Stimulated activated naive CD8-positive, alpha-beta T cell treated with anti-CD3 and anti-CD28 coated beads, Interleukin-15, amount 100 ng/mL, for 72 hours (primary cell): ENCODE data around the gene HK3.

Experiments used
- ATAC-seq: fragments of 150-1000 bp; cut with Tn5 transposase; 2 replicates; pipeline ENCODE4 v1.10.0; 2021; ENCODE audit warnings: mild to moderate bottlenecking, moderate library complexity
- DNase-seq, 2 donors: peaks; one replicate each; pipeline ENCODE4 v3.0.0; 2021 to 2022
- H3K27ac Mint-ChIP-seq, 2 donors: one replicate each; pipeline ENCODE4 v1.8.0; 2022; ENCODE audit warnings: mild to moderate bottlenecking in 2 of 2, mixed read lengths in 2 of 2, moderate library complexity in 2 of 2
- H3K27me3 Mint-ChIP-seq: one replicate; pipeline ENCODE4 v1.8.0; 2022; ENCODE audit warnings: mixed read lengths
- H3K4me1 Mint-ChIP-seq: one replicate; pipeline ENCODE4 v1.8.0; 2022; ENCODE audit warnings: mild to moderate bottlenecking, mixed read lengths
- H3K4me3 Mint-ChIP-seq, 2 donors: one replicate each; pipeline ENCODE4 v1.8.0; 2022; ENCODE audit warnings: mild to moderate bottlenecking in 2 of 2, mixed read lengths in 2 of 2, moderate library complexity in 1 of 2
- H3K9me3 Mint-ChIP-seq, 2 donors: one replicate each; pipeline ENCODE4 v1.8.0; 2022; ENCODE audit warnings: mixed read lengths in 2 of 2

HK3 gene, protein sequence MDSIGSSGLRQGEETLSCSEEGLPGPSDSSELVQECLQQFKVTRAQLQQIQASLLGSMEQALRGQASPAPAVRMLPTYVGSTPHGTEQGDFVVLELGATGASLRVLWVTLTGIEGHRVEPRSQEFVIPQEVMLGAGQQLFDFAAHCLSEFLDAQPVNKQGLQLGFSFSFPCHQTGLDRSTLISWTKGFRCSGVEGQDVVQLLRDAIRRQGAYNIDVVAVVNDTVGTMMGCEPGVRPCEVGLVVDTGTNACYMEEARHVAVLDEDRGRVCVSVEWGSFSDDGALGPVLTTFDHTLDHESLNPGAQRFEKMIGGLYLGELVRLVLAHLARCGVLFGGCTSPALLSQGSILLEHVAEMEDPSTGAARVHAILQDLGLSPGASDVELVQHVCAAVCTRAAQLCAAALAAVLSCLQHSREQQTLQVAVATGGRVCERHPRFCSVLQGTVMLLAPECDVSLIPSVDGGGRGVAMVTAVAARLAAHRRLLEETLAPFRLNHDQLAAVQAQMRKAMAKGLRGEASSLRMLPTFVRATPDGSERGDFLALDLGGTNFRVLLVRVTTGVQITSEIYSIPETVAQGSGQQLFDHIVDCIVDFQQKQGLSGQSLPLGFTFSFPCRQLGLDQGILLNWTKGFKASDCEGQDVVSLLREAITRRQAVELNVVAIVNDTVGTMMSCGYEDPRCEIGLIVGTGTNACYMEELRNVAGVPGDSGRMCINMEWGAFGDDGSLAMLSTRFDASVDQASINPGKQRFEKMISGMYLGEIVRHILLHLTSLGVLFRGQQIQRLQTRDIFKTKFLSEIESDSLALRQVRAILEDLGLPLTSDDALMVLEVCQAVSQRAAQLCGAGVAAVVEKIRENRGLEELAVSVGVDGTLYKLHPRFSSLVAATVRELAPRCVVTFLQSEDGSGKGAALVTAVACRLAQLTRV

DNA sequence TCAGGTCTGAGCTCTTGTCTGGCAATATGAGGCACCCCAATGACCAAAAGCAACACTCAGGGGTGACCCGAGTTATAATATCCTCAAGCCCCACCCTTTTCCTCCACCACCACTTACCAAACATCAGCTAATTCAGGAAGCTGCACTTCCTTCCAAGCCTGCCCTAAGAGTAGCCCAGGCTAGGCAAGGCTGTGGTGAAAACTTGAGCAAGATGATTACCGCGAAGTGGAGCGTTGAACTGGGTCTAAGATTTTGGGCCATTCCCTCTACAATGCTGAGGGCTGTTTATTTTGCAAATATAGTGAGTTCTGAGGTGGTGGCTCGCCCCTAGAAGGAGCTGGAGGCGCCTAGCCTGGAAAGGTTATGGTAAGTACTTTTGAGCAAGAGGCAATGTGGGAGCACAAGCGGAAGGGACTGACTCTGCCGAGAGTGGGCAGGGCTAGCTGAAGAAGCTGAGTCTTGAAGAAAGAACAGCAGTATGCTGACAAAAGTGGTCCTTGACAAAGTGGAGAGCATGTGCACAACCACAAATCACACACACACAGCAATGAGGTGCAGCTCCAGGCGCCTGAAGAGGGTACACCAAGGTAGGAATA lies at the start of gene HK3:
HK3 (minus strand) TSS at position 51 of the 596 bp plus-strand sequence. CDS start 3,187 bp downstream, outside the sequence.
- ATAC-seq (no peak), DNase-seq (no peak)
- H3K4me1 Mint-ChIP-seq: peaks cover 64% of the 10 kb centered on the region
- H3K27ac Mint-ChIP-seq: peak within 1 kb of the TSS; percentile 35 to 51
- H3K4me3 Mint-ChIP-seq: no peak within 1 kb of the TSS
- H3K27me3 Mint-ChIP-seq: peaks cover 12% of the 10 kb centered on the region
- H3K9me3 Mint-ChIP-seq: no peaks in the 10 kb centered on the region

DNA sequence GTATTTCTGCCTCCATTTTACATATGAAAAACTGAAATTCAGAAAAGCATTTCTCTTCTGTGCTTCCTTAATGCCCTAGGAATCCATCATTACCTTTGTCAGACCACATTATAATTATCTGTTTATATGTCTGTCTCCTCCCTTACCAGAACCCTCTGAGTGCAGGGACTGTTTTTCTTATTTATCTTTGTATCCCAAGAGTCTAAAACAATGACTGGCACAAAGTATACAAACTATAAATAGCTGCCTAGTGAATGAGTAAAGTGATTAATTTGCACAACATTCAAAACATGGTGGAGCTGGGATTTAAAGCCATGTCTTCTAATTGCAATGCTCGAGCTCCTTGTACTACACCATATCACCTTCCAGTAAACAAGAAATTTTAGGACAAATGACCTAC lies 49.3 kb upstream of the HK3 start:
- no peak for ATAC-seq
- Mint-ChIP-seq H3K4me1 (no peaks in the 10 kb centered on the region), H3K27ac (no peak overlapping the region), H3K27me3 (no peaks in the 10 kb centered on the region), H3K9me3 (no peaks in the 10 kb centered on the region), H3K4me3 (no peak overlapping the region)
- no peak for DNase-seq

DNA sequence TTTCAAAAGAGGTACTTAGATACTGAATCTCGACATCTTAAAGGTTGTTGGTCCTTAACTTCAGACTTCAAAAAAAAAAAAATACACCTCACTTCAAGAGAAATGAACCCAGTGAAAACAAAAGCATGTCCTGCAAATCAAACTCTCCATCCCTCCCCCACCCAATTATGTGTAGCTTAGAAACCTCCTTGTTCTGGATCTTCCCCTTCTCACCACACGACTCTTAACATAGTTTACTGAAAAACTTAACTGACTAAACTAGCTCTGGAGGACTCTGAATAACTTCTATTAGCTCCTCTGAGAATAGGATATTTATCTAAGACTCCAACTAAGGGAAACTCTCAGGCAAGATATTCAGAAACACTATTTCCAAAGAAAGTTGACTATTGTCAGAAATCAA lies 48.7 kb upstream of the HK3 start:
- ATAC-seq (no peak), DNase-seq (no peak)
- Mint-ChIP-seq H3K27me3 (no peaks in the 10 kb centered on the region), H3K9me3 (no peaks in the 10 kb centered on the region), H3K4me3 (no peak overlapping the region), H3K4me1 (no peaks in the 10 kb centered on the region), H3K27ac (peak overlapping the region in 1 of 2 donors; percentile 39)

DNA sequence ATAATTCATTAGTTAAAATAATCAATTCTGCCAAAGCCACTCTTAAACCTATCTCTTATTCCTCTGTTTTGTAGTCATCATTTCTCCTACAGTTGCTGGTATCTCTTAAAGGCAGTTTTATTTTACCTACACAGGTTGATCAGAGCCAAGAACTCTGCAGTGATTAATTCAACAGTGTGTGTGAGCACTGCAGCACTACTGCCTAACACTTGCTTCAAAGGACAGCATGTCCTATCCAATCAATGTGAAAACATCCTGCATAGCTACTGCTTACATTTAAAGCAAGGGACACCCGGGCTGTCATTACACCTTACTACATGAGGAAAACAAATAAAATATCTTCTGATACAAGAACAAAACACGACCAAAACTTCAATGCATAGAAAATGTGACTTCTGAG lies 45.1 kb upstream of the HK3 start:
- DNase-seq (no peak), ATAC-seq (peak; percentile 33)
- Mint-ChIP-seq H3K4me3 (no peak overlapping the region), H3K27me3 (no peaks in the 10 kb centered on the region), H3K4me1 (no peaks in the 10 kb centered on the region), H3K9me3 (no peaks in the 10 kb centered on the region), H3K27ac (peak overlapping the region in 1 of 2 donors; percentile 73)

DNA sequence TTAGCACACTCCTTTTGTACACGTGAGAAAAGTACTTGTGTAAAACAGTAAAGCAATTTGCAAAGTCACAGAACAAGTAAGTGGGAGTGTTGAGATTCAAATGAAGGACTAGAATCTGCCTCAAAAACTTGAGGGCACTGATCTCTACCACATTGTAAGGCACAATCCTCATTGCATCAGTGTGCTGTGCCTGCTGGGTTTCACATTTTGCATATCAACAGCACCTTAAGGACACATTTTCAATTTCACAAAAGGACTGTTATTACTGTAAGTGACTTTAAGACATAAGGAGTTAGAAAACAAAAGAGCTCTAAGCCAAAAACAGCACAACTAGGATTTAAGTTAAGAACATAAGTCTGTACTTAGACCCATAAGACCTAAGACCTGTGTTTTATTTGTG lies 44.7 kb upstream of the HK3 start:
- peak; percentile 59 for ATAC-seq
- H3K27ac Mint-ChIP-seq: peak overlapping the region in 1 of 2 donors; percentile 73
- DNase-seq: no peak
- no peaks in the 10 kb centered on the region for H3K27me3 Mint-ChIP-seq
- H3K9me3 Mint-ChIP-seq: no peaks in the 10 kb centered on the region
- no peak overlapping the region for H3K4me3 Mint-ChIP-seq
- no peaks in the 10 kb centered on the region for H3K4me1 Mint-ChIP-seq

DNA sequence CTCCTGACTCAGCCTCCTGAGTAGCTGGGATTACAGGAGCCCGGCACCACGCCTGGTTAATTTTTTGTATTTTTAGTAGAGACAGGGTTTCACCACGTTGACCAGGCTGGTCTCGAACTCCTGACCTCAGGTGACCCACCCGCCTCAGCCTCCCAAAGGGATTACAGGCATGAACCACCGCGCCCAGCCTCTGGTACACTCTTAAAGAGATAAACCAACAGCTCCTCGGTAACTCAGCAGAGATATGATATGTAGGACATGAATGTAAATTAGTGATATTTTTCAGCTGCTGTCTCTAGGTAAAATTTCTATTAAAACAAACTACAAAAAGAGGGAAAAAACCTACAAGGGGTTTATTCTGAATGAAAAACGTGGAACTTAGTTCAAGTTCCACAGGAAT lies 42.8 kb upstream of the HK3 start:
- no peak overlapping the region for H3K27ac Mint-ChIP-seq
- no peak for ATAC-seq
- H3K27me3 Mint-ChIP-seq: no peaks in the 10 kb centered on the region
- H3K9me3 Mint-ChIP-seq: no peaks in the 10 kb centered on the region
- no peak overlapping the region for H3K4me3 Mint-ChIP-seq
- no peak for DNase-seq
- H3K4me1 Mint-ChIP-seq: no peaks in the 10 kb centered on the region

DNA sequence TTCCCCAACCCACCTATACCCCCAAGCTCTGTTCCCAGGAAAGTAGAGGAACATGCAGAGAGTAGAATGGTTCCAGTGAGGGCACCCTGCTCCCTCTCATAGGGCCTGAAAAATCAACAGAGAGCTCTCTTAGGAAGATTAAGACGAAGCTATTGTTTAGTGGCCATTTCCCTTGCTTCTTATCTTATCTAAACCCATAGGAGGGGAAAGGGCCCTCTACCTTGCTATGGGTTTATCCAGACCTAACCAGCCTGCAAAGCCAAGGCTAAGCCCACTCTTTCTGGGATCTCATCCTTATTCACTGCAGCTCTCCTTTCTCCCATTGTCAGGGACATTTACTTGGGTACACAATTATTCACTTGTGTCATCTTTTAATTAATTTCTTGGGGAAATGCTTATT lies 39.3 kb upstream of the HK3 start:
- no peak overlapping the region for H3K4me3 Mint-ChIP-seq
- no peaks in the 10 kb centered on the region for H3K27me3 Mint-ChIP-seq
- H3K27ac Mint-ChIP-seq: peak overlapping the region in 1 of 2 donors; percentile 15
- ATAC-seq (no peak), DNase-seq (no peak)
- no peaks in the 10 kb centered on the region for H3K9me3 Mint-ChIP-seq
- H3K4me1 Mint-ChIP-seq: peaks cover 18% of the 10 kb centered on the region

DNA sequence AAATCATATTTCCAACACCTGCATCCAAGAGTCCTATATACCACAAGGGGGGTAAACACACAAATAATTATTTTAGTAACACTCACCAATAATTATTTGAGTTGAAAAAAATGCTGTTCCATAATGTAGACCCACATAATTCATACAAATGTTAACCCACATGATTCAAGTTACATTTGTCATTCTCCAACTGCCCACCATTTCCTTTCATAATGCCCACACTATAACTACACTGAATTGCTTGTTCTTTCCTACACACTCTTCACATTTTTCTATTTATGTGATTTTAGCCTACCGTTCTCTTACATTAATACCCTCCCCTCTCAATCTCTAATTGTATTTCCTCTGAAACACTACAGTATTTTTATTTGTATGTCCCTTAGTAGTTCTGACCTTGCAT lies 35.9 kb upstream of the HK3 start:
- Mint-ChIP-seq H3K27me3 (no peaks in the 10 kb centered on the region), H3K27ac (peak overlapping the region in 1 of 2 donors; percentile 1)

DNA sequence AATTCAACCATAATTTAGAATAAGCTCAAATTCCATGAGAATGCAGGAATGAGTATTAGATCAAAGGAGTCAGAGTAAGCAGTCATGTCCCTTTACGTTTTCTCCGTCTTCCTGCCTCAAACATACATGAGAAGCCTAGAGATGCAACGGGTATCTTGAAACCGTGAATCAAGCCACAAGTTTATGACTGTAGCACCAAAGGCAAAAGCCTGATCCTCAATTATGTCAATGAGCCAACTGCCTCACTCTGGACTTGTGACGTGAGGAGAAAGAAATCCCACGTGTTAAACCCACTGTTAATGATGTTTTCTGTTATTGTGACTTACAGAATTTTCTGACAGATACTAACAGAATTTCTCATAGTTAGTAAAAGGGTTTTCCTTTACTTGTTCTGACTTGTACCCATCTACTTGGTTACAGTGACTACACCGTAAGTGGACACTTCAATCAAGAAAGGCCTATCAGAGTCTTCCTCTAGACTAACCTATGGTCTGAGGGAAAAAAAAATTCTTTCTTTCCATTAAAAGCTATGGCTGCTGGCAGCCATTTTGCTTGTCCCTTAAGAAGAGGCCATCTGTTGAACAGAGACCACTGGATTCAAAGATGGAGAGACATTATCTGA lies 35.3 kb upstream of the HK3 start:
- DNase-seq: peak in 1 of 2 donors; percentile 19
- H3K4me3 Mint-ChIP-seq: no peak overlapping the region
- peak; percentile 90 for ATAC-seq
- no peaks in the 10 kb centered on the region for H3K9me3 Mint-ChIP-seq
- no peaks in the 10 kb centered on the region for H3K27me3 Mint-ChIP-seq
- H3K27ac Mint-ChIP-seq: peak overlapping the region in 1 of 2 donors; percentile 1
- H3K4me1 Mint-ChIP-seq: peaks cover 18% of the 10 kb centered on the region

More for the DNA sequence above, 35.9 kb upstream of the HK3 start:
- Mint-ChIP-seq H3K9me3 (no peaks in the 10 kb centered on the region), H3K4me3 (no peak overlapping the region), H3K4me1 (peaks cover 18% of the 10 kb centered on the region)
- ATAC-seq: no peak
- no peak for DNase-seq

DNA sequence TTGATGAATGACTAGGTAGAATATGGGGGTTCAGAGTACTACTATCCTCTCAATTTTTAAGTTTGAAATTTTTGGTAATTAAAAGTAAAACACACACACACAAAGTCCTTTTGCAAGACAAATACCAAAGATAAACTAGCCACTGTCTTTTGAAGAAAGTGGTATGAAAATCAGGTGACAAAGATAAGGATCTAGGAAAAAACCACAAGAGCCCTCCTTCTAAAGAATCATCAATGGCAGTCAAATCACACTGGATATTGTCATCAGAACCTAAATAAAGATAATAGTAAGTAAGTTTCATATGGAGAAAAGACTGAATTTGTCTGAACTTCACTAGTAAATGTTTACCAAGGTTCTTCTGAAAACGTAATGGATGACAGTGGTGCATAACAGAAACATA lies 30.5 kb upstream of the HK3 start:
- no peak overlapping the region for H3K4me3 Mint-ChIP-seq
- H3K4me1 Mint-ChIP-seq: no peaks in the 10 kb centered on the region
- no peaks in the 10 kb centered on the region for H3K27me3 Mint-ChIP-seq
- ATAC-seq (no peak), DNase-seq (no peak)
- no peak overlapping the region for H3K27ac Mint-ChIP-seq
- no peaks in the 10 kb centered on the region for H3K9me3 Mint-ChIP-seq

DNA sequence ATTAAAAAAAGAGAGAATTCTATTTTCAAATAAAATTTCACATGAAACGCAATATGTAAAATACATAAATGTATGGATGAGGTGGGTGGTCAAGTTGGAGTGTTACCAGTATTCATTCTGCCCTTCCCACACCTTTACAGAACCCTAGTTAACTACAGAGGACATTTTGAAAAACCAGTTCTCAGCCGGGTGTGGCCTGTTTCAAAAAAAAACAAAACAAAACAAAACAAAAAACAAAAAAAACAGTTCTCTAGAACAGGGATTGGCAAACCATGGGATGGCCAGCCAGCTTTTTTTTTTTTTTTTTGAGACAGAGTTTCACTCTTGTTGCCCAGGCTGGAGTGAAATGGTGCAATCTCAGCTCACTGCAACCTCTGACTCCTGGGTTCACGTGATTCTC lies 28.4 kb upstream of the HK3 start:
- no peaks in the 10 kb centered on the region for H3K9me3 Mint-ChIP-seq
- ATAC-seq: no peak
- DNase-seq: no peak

DNA sequence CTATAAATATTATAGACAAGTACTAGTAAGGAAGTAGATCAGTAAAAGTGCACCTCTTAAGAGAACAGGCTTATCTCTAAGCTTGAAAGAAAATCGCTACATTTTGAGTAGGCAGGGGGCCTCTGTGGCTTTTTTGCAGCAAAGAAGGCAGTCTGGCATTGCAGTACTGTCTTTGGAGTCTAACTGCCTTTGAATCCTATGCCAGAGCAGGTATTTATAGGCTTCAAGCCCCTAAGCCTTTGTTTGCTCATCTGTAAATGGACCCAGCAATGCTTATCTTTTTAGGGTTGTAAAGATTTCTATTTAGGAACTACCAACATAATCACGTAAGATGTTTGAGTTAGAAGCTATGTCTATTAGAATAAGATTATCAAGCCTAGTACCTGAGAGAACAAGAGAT lies 23.7 kb upstream of the HK3 start:
- H3K27ac Mint-ChIP-seq: no peak overlapping the region

More for the DNA sequence above, 28.4 kb upstream of the HK3 start:
- Mint-ChIP-seq H3K27me3 (no peaks in the 10 kb centered on the region), H3K4me1 (no peaks in the 10 kb centered on the region), H3K27ac (no peak overlapping the region), H3K4me3 (no peak overlapping the region)

DNA sequence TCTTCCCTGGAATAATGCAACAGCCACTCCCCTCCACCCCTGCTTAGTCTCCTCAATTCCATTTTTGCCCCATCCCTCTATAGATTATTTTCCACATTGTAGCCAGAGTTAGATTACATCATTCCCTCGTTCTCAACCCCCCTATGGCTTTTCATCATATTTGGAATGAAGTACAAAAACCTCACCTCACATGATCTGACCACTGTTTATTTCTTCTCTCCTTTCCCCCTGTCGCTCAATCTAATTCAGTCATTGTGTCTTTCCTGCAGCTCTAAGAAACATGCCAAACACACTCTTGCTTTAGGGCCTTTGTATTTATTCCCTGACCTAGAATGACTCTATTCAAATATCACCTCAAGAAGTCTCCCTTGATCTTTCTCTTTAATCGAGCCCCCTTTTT lies 22.6 kb upstream of the HK3 start:
- Mint-ChIP-seq H3K9me3 (no peaks in the 10 kb centered on the region), H3K4me1 (no peaks in the 10 kb centered on the region), H3K4me3 (no peak overlapping the region), H3K27ac (no peak overlapping the region), H3K27me3 (no peaks in the 10 kb centered on the region)
- no peak for DNase-seq
- ATAC-seq: no peak

More for the DNA sequence above, 23.7 kb upstream of the HK3 start:
- no peak overlapping the region for H3K4me3 Mint-ChIP-seq
- DNase-seq (no peak), ATAC-seq (no peak)
- H3K27me3 Mint-ChIP-seq: no peaks in the 10 kb centered on the region
- H3K4me1 Mint-ChIP-seq: no peaks in the 10 kb centered on the region
- H3K9me3 Mint-ChIP-seq: no peaks in the 10 kb centered on the region

DNA sequence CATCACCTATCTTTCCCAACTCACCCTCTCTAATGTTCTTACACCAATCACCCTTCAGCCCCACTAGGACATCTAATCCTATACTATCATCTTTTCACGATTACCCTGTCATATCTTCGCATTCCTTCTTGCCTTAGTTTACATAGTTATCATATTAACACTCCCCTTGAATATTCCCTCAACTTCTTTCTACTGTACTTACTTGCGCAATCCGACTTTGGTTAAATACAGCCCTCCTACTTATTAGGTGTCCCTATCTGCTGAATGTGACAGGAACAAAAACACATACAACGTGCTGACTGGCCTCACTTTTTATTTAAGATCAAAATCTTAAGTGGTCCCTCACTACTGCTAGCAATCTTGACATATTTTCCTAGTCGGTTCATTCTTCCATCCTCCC lies 19.5 kb upstream of the HK3 start:
- H3K4me1 Mint-ChIP-seq: peaks cover 6% of the 10 kb centered on the region
- no peak overlapping the region for H3K27ac Mint-ChIP-seq
- ATAC-seq (no peak), DNase-seq (no peak)
- H3K9me3 Mint-ChIP-seq: no peaks in the 10 kb centered on the region
- no peaks in the 10 kb centered on the region for H3K27me3 Mint-ChIP-seq
- no peak overlapping the region for H3K4me3 Mint-ChIP-seq

DNA sequence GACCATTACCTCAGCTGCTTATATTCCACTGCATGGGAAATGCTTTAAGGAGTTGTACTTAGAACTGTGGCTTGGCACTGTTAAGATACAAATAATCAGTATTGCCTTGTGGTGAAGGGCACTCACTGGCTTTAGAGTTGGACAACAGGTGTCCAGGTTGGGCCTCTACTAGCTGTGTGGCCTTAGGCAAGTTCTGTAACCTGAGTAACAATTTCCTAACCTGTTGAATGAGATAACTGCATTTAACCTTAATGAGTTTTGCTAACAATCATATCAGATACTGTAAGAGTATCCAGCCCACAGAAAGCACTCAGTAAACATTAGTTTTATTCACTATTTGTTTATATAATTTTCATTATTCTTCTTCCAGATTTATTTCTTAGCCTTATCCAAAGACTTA lies 17.2 kb upstream of the HK3 start:
- H3K4me1 Mint-ChIP-seq: peaks cover 6% of the 10 kb centered on the region
- no peak for ATAC-seq
- no peak overlapping the region for H3K4me3 Mint-ChIP-seq
- no peaks in the 10 kb centered on the region for H3K9me3 Mint-ChIP-seq
- DNase-seq: no peak
- H3K27ac Mint-ChIP-seq: no peak overlapping the region
- H3K27me3 Mint-ChIP-seq: no peaks in the 10 kb centered on the region
